Forelimb muscle (tissue), 1 donor: ENCODE data around the gene CTRB1. TPM values are rescaled to one million over a fixed set of nuclear protein-coding genes. Genes with fewer than 3 reads are reported as not detected.
"Not testable (repeated sequence)": the region's sequence is repeated elsewhere in the genome, so short reads cannot be mapped to it uniquely, and the experiment has no call there.

Experiments
- DNase-seq: peaks from one replicate; pipeline ENCODE4 v3.0.0-alpha.2; 2013; ENCODE audit warnings: low read depth
- polyA plus RNA-seq: library from polyadenylated mRNA; unstranded; fragments of 120-200 nt; gene quantifications from one replicate; pipeline ENCODE4 v1.2.1, GENCODE V29; 2013; ENCODE audit not compliant: insufficient read length

Gene CTRB1
- polyA plus RNA-seq, 1 donor = 0.30 TPM

DNA sequence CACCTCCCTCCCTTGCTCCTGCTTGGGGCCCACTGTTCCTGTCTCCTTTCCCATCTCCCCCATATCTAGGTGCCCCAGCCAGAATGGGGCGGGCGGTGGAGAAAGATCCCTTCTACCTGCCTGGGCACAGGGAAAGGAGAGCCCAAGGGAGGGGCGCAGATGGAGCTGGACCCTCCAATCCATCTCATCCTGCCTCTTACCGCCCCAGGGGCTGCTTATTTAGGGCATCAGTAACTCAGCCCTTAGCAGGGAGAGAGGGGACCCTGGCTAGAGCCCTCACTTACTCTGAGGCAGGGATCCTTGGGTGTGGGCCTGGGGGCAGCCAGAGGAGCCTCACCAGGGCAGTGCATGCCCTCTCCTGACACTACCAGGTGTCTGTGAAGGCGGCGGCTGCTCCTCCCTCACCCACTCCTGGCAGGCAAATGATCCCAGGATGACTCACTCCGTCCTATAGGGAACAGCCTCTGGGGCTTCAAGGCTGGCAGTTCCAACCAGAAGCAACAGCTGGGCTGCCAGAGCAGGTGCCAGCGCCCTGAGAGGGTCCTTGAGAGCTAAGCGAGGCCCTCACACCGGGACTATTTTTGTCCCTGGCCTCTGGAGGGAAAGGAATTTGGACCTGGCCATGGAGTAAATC, 49.0 kb downstream of the CTRB1 start:
- no peak for DNase-seq

DNA sequence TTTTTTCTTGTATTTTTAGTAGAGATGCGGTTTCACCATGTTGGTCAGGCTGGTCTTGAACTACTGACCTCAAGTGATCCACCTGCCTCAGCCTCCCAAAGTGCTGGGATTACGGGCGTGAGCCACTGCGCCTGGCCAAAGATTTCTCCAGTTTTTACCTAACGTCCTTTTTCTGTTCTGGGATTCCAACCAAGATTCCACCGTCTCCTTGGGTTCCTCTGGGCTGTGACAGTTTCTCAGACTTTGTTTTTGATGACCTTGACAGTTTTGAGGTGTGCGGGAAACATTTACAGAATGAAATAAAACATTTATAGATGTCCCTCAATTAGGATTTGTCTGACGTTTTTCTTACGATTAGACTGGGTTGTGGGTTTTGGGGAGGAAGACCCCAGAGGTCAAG, 50.6 kb downstream of the CTRB1 start:
- DNase-seq = not testable (repeated sequence)

DNA sequence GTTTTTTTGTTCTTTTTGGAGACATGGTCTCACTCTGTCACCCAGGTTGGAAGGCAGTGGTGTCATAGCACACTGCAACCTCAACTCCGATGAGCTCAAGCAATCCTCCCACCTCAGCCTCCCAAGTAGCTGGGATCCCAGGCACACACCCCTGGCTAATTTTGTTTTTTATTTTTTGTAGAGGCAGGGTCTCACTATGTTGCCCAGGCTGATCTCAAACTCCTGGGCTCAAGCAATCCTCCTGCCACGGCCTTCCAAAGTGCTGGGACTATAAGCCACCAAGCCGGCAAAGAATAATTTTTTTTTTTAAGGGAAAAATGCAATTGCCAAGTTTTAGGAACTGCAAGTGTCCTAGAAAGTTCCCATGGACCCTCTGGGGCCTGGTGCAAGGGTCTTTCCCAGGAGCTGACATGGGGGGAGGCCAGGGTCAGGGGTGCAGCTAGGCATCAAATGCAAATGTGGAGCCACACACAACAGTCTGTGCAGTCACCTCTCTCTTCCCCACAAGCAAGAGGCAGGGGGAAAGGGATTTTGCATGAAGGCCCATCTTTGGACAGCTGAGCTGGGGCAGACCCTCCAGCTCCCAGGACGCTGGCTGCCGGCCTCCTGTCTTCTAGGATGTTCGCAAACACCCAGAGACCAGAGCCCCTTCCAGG, 52.8 kb downstream of the CTRB1 start:
- DNase-seq = no peak

- no peak for DNase-seq
These were observed 53.3 kb downstream of the CTRB1 start for GRCh38 chr16:75272097-75272551.

GRCh38 chr16:75272629-75273028, 53.8 kb downstream of the CTRB1 start:
- not testable (repeated sequence) for DNase-seq

DNA sequence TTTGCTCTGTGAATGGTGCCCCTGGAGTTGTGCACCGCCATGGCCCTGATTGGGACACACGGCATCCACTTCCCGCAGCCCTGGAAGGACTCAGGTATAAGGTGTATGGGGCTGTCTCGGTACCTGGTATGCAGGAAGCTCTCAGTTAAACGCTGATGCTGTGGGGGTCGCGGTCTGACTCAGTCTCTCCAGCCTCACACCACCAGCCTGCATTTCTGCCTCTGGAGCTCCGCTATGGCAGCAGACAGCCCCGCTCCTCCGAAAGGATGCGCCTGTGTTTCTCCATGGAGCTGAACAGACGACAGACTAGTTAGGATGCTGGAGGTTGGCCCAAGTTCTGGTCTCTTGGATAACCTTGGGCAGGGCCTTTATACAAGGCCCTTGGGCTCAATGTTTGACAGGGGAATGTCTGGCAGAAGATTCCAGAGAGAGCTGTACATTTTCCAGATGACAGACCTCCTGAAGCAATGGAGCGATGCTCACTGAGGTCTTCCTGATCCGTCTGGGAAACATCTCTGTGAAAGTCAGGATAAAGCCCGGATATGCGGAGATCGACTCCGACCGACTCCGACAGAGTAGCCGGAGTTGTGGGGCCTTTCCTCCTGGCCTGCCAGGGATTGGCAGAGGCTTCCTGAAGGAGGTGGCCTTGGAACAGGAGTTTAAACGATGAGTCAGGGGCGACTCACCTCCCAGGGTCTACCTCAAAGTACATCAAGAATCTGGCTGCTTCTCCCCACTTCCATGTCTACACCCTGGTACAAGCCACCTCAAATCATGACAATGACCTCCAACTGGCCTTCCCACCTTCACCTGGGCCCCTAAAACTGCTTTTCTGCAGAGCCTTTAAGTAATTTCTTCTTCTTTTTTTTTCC, 54.5 kb downstream of the CTRB1 start:
- no peak for DNase-seq

Other genes with a start within 250 kb of the CTRB1 start
- gene WDR59, start 233.9 kb upstream of the CTRB1 start, polyA plus RNA-seq = 54.4 TPM
- 40.5 TPM for gene ZNRF1, start 220.0 kb upstream of the CTRB1 start, polyA plus RNA-seq
- 3.0 TPM for gene LDHD, start 102.2 kb upstream of the CTRB1 start, polyA plus RNA-seq
- 14.0 TPM for gene ZFP1, start 70.5 kb upstream of the CTRB1 start, polyA plus RNA-seq
- gene CTRB2, start 11.8 kb upstream of the CTRB1 start, polyA plus RNA-seq = not detected
- gene BCAR1, start 32.6 kb downstream of the CTRB1 start, polyA plus RNA-seq = 58.6 TPM
- 72.9 TPM for gene CFDP1, start 214.5 kb downstream of the CTRB1 start, polyA plus RNA-seq
- 18.6 TPM for gene TMEM170A, start 245.7 kb downstream of the CTRB1 start, polyA plus RNA-seq